ENCODE data around the gene FAM185A.

Gene FAM185A

GRCh38 chr7:102856036-102856435 is 107.2 kb downstream of the FAM185A start:
- Histone ChIP-seq H3K4me3 (ENCODE audit: low read depth, low read length) (no peak overlapping the region), H3K36me3 (ENCODE audit: control insufficient read depth in 2 of 2, insufficient read depth in 1 of 2, low read length in 2 of 2) (no peaks in the 10 kb centered on the region), H3K27ac (ENCODE audit: extremely low read depth, low read depth, low read length) (no peak overlapping the region), H3K9me3 (ENCODE audit: control insufficient read depth, insufficient read depth, low read depth, low read length) (no peaks in the 10 kb centered on the region), H3K4me1 (ENCODE audit: control insufficient read depth, insufficient read depth, low read length) (no peaks in the 10 kb centered on the region)
- POLR2A ChIA-PET = no interaction called here
- TF ChIP-seq ZNF223 (tag by site-specific recombination; IDR thresholded peaks at IDR 0.05) = no peak
- TF ChIP-seq ZNF843 (tag by site-specific recombination; IDR thresholded peaks at IDR 0.05) = no peak
- TF ChIP-seq RBAK (tag by site-specific recombination; IDR thresholded peaks at IDR 0.05) = no peak
- TF ChIP-seq ZNF404 (tag by site-specific recombination; IDR thresholded peaks at IDR 0.05) = no peak
- no peak for TF ChIP-seq ZNF391 (tag by site-specific recombination; IDR thresholded peaks at IDR 0.05; ENCODE audit: borderline replicate concordance, low read depth)
- no peak for TF ChIP-seq ZBTB21 (tag by site-specific recombination; IDR thresholded peaks at IDR 0.05)
- no peak for TF ChIP-seq ZNF701 (tag by site-specific recombination; IDR thresholded peaks at IDR 0.05)
- no peak for TF ChIP-seq ZNF174 (tag by site-specific recombination; IDR thresholded peaks at IDR 0.05)
- TF ChIP-seq ZNF792 (tag by site-specific recombination; IDR thresholded peaks at IDR 0.05) = no peak
- no peak for TF ChIP-seq FEZF1 (tag by site-specific recombination; IDR thresholded peaks at IDR 0.05)
- CTCF ChIA-PET = no interaction called here
